Panc1 (cell line): ENCODE data around the gene PPM1N. TPM values are rescaled to one million over a fixed set of nuclear protein-coding genes. Genes with fewer than 3 reads are reported as not detected.

Source experiments
- ATAC-seq: fragments of 200-7000 bp; cut with Tn5 transposase; 2 replicates; pipeline ENCODE4 v1.9.1; 2020; ENCODE audit warnings: mild to moderate bottlenecking, moderate library complexity
- BruUV-seq: library from RNA; stranded (reverse); fragments of 400-500 nt; replicated peaks from 2 replicates; lab custom pipeline; 2021; lab: Mats Ljungman, UMichigan
- CTCF ChIA-PET: fragments of 300-600 bp; sonication (Branson Sonifier 250); formaldehyde crosslinking; loops from one replicate; lab custom pipeline; 2022; ENCODE audit warnings: antibody characterized with exemption; lab: Charles Lee
- POLR2A ChIA-PET: fragments of 300-600 bp; sonication (Branson Sonifier 250); formaldehyde crosslinking; loops from one replicate; lab custom pipeline; 2022; ENCODE audit warnings: antibody characterized with exemption; lab: Charles Lee
- DNase-seq: peaks from one replicate; pipeline ENCODE4 v3.0.0-alpha.2; 2010; ENCODE audit warnings: low read depth, low spot score
- H3K27ac ChIP-seq: 2 replicates; pipeline ENCODE4 v1.5.1; 2011; ENCODE audit warnings: mild to moderate bottlenecking, low read length, inconsistent platforms
- H3K27me3 ChIP-seq: fragments of 200-500 bp; sonication (Bioruptor generic); 2 replicates; pipeline ENCODE4 v1.6.0; 2014; ENCODE audit warnings: low read length, inconsistent platforms; ENCODE audit not compliant: control insufficient read depth, insufficient read depth
- H3K36me3 ChIP-seq: fragments of 200-500 bp; sonication (Bioruptor generic); 2 replicates; pipeline ENCODE4 v1.5.1; 2014; ENCODE audit warnings: inconsistent platforms, mild to moderate bottlenecking, low read length, moderate library complexity; ENCODE audit not compliant: control insufficient read depth, insufficient read depth
- H3K4me1 ChIP-seq: 2 replicates; pipeline ENCODE4 v1.5.1; 2011; ENCODE audit warnings: inconsistent platforms, mild to moderate bottlenecking, low read length, moderate library complexity; ENCODE audit not compliant: control insufficient read depth, insufficient read depth
- H3K4me3 ChIP-seq, 2 experiments: 2 replicates each; pipeline ENCODE4 v1.5.1; 2011 to 2012; ENCODE audit warnings: low read depth in 2 of 2, low read length in 2 of 2, mild to moderate bottlenecking in 2 of 2, inconsistent platforms in 1 of 2, moderate library complexity in 1 of 2
- H3K9me3 ChIP-seq: fragments of 200-500 bp; sonication (Bioruptor generic); 2 replicates; pipeline ENCODE4 v1.5.1; 2014; ENCODE audit warnings: low read depth, mild to moderate bottlenecking, inconsistent platforms, low read length, moderate library complexity; ENCODE audit not compliant: control insufficient read depth, insufficient read depth
- CTCF ChIP-seq: fragments of 450-650 bp; IDR thresholded peaks from 2 replicates; pipeline ENCODE4 v1.5.1; 2017; ENCODE audit warnings: mild to moderate bottlenecking
- POLR2AphosphoS5 ChIP-seq: IDR thresholded peaks from 2 replicates; pipeline ENCODE4 v1.6.1; 2012; ENCODE audit warnings: mild to moderate bottlenecking, low read depth, low read length, moderate library complexity
- REST ChIP-seq, 2 experiments: IDR thresholded peaks; 2 replicates each; pipeline ENCODE4 v1.6.1; 2011 to 2012; ENCODE audit warnings: low read depth in 2 of 2, control low read depth in 1 of 2, low read length in 1 of 2, mild to moderate bottlenecking in 1 of 2, moderate library complexity in 1 of 2; ENCODE audit not compliant: insufficient read depth in 1 of 2
- SIN3A ChIP-seq: IDR thresholded peaks from 2 replicates; pipeline ENCODE4 v1.6.1; 2012; ENCODE audit warnings: low read depth, mild to moderate bottlenecking, low read length, moderate library complexity, borderline replicate concordance; ENCODE audit not compliant: insufficient read depth
- TCF7L2 ChIP-seq: IDR thresholded peaks from 2 replicates; pipeline ENCODE4 v1.6.1; 2011; ENCODE audit warnings: mild to moderate bottlenecking, low read depth, low read length, inconsistent platforms
- in situ Hi-C: cut with HindIII; loops from 2 replicates; pipeline ENCODE4 v1.10.0; 2016; ENCODE audit warnings: low sequenced_read_pairs, low pct_unique_long_range_greater_than_20kb
- intact Hi-C: fragments of 100-400 bp; cut with micrococcal nuclease; formaldehyde crosslinking; loops from one replicate; pipeline ENCODE4 v1.10.0; 2022; ENCODE audit not compliant: unreplicated experiment
- total RNA-seq: library from RNA; stranded (reverse); gene quantifications from one replicate; pipeline ENCODE4 v1.2.1, GENCODE V29; 2021; ENCODE audit not compliant: unreplicated experiment

Gene PPM1N
- total RNA-seq, 1 experiment from 2014 or later: 3.3 TPM

- Histone ChIP-seq H3K36me3 (peaks cover 6% of the 10 kb centered on the region; the same call in 1 of the 2 replicates), H3K9me3 (no peaks in the 10 kb centered on the region), H3K4me1 (peaks cover 4% of the 10 kb centered on the region), H3K4me3 (peak overlapping the region; percentile 88 to 89), H3K27me3 (no peaks in the 10 kb centered on the region), H3K27ac (peak overlapping the region; percentile 93)
- BruUV-seq: no TSS peak
- in situ Hi-C loops (no loop called here), intact Hi-C loops (no loop called here)
- ATAC-seq (no peak), DNase-seq (no peak)
- ChIA-PET POLR2A (no interaction called here), CTCF (interaction anchor here (0.7 kb wide), 1 partner anchor 66 kb away, joined by 4 read pairs; no protein-coding TSS in a partner anchor)
- TF ChIP-seq POLR2AphosphoS5 (no peak), REST (IDR thresholded peaks at IDR 0.05; ENCODE audit: insufficient read depth in 1 of 2, low read depth in 2 of 2, low read length in 1 of 2) (no peak), TCF7L2 (no peak), SIN3A (no peak), CTCF (no peak)
These were observed 7.7 kb downstream of the PPM1N start for GRCh38 chr19:45505996-45506245.

- ChIA-PET CTCF (interaction anchor here (0.7 kb wide), 1 partner anchor 66 kb away, joined by 4 read pairs; no protein-coding TSS in a partner anchor), POLR2A (no interaction called here)
- no peaks in the 10 kb centered on the region for H3K9me3 ChIP-seq
- ATAC-seq: peak; percentile 87
- intact Hi-C loops: no loop called here
- peaks cover 6% of the 10 kb centered on the region; the same call in 1 of the 2 replicates for H3K36me3 ChIP-seq
- peak overlapping the region; percentile 88 to 89 for H3K4me3 ChIP-seq
- H3K27me3 ChIP-seq: no peaks in the 10 kb centered on the region
- H3K27ac ChIP-seq: peak overlapping the region; percentile 93
- DNase-seq: peak; percentile 46
- H3K4me1 ChIP-seq: peaks cover 9% of the 10 kb centered on the region
- TSS peak; percentile 77 for BruUV-seq
- in situ Hi-C loops: no loop called here
- TF ChIP-seq REST (IDR thresholded peaks at IDR 0.05; ENCODE audit: insufficient read depth in 1 of 2, low read depth in 2 of 2, low read length in 1 of 2) (no peak), SIN3A (0 out of 2 replicates have a peak, but pooled peaks have one; percentile 81), CTCF (peak; percentile 79; the same call in 1 of the 2 replicates), POLR2AphosphoS5 (peak; percentile 72), TCF7L2 (no peak)
These were observed 8.2 kb downstream of the PPM1N start for GRCh38 chr19:45506246-45506988.
